Left cardiac atrium (tissue), 4 donors: ENCODE measurements around the gene MS4A3. TPM values are rescaled to one million over a fixed set of nuclear protein-coding genes. Genes with fewer than 3 reads are reported as not detected.
"Not testable (repeated sequence)": the region's sequence is repeated elsewhere in the genome, so short reads cannot be mapped to it uniquely, and the experiment has no call there.

Source experiments
- ATAC-seq, 2 donors: fragments of 200-7000 bp; cut with Tn5 transposase; one replicate each; pipeline ENCODE4 v1.9.1; 2020; ENCODE audit warnings: mild to moderate bottlenecking in 2 of 2, moderate library complexity in 2 of 2
- DNase-seq: peaks from one replicate; pipeline ENCODE4 v3.0.0-alpha.2; 2020
- intact Hi-C, 2 donors: fragments of 100-400 bp; cut with DNase I; formaldehyde crosslinking; loops; one replicate each; pipeline versions ENCODE4 v1.14.1 to v1.15.1; 2022 to 2023
- total RNA-seq, 2 donors: library from RNA; stranded (reverse); fragmentation: NEBNext Ultra II Directional; extraction: Animal tissue kit (Norgen Biotek cat#: 25700); gene quantifications; one replicate each; pipeline ENCODE4 v1.2.1, GENCODE V29; 2021
- donor health status: DM: no; HTN: yes; CAD: no.
- donor health status: DM: no; HTN: yes; CAD: no; lungs with severe emphysema.
- donor health status: DM: yes; HTN: yes; CAD: no.
- donor health status: Dilated cardiomyopathy.

The MS4A3 gene
- total RNA-seq, 2 donors from 2014 or later: not detected

DNA sequence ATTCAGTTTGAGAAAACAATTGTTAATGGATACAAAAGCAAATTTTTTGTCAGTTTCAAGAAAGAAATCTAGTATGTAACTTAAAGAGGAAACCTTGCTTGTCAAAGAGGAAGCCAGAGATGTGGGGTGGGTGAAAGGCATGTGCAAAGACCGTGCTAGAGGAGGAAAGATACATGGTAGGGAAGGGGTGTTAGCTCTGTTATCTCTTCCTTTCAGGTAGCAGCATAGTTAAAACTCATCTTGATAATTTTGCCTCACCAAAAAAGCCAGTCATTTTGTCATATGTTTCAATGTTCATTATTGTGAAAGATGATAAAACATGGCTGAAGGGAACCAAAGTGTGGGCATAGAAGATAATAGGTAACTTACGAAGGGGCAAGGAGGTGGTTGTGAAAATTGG lies 29.4 kb downstream of the MS4A3 start:
- intact Hi-C loops: no loop called here
- ATAC-seq: no peak
- DNase-seq: no peak

DNA sequence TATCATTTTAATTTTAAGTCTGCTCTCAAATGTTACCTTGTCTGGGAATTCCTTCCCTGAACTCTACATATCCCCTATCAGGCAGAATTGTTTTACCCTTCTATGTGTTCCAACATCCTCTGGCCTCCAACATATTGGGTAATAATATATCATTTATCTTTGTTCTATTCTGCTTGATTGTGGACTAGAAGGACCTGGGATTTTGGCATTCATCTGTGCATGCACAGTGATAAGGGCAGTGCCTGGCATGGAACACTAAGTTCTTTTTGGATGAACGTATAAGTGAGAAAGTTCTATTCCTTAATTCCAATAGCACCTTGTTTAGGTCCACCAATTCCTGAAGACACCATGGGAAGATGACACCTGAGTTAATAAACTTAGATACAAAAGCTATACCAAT lies 30.8 kb downstream of the MS4A3 start:
- DNase-seq (no peak), ATAC-seq (no peak)
- intact Hi-C loops: no loop called here

DNA sequence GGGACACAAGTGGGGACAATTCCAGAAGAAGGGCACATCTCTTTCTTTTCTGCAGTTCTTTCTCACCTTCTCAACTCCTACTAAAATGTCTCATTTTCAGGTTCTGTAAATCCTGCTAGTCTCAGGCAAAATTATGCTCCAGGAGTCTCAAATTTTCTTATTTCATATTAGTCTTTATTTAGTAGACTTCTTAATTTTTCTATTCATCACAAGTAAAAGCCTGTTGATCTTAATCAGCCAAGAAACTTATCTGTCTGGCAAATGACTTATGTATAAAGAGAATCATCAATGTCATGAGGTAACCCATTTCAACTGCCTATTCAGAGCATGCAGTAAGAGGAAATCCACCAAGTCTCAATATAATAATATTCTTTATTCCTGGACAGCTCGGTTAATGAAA lies 31.9 kb downstream of the MS4A3 start, which contains the start of gene MS4A2:
TSS of gene MS4A2 (plus strand) at position 301 of the 400 bp plus-strand sequence. CDS start 102 bp downstream, outside the sequence.
- intact Hi-C loops: no loop called here
- DNase-seq (no peak), ATAC-seq (no peak)

DNA sequence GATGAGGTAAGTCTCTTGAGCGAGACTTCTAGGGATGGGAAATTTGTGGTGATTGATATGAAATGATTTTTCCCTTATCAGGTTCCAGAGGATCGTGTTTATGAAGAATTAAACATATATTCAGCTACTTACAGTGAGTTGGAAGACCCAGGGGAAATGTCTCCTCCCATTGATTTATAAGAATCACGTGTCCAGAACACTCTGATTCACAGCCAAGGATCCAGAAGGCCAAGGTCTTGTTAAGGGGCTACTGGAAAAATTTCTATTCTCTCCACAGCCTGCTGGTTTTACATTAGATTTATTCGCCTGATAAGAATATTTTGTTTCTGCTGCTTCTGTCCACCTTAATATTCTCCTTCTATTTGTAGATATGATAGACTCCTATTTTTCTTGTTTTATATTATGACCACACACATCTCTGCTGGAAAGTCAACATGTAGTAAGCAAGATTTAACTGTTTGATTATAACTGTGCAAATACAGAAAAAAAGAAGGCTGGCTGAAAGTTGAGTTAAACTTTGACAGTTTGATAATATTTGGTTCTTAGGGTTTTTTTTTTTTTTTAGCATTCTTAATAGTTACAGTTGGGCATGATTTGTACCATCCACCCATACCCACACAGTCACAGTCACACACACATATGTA lies 39.1 kb downstream of the MS4A3 start:
- intact Hi-C loops: no loop called here
- ATAC-seq (no peak), DNase-seq (no peak)

DNA sequence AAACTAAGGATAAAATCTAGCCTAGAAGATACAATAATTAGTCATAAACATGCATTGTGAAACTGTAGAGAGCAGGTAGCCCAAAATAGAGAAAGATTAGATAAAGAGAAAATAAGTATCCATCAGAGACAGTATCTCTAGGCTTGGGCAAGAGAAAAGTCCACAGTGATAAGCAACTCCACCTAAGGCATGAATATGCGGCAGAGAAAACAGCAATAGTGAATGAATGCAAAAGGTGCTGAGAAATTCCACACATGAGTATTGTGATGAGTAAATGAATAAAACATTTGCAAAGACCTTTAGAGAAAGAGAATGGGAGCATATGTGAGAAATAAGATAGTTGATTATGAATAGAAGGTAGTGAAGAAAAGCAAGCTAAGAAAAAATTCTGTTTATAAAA lies 40.7 kb downstream of the MS4A3 start:
- intact Hi-C loops: no loop called here
- DNase-seq (no peak), ATAC-seq (no peak)

DNA sequence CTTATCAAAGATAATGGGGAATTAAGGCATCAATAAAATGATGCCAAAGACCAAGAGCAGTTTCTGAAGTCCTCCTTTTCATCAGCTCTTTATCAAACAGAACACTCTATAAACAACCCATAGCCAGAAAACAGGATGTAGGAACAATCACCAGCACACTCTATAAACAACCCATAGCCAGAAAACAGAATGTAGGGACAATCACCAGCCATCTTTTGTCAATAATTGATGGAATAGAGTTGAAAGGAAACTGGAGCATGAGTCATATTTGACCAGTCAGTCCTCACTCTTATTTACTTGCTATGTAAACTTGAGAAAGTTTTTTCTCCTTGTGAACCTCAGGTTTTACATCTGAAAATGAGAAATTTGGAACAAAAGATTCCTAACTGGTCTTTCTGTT lies 42.0 kb downstream of the MS4A3 start:
- intact Hi-C loops: no loop called here
- ATAC-seq: no peak
- DNase-seq: no peak

DNA sequence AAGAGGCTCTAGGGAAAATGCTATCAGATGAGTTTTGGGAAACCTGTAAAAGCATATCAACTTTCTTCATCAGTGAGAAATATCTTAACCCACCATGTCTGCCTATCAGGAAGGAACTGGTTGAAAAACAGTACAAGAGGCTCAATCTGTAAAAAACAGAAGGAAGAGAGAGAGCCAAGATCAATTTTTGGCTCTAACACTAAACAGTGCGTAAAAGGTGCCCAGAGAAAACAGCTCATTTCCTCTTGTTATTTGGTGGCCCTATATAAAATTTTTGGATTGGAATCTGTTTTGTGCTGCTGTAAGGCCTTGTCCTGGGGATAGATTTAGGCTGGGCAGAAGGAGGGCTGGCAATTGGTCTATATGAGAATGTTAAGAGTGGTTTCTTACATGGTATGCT lies 44.1 kb downstream of the MS4A3 start:
- no peak for ATAC-seq
- no peak for DNase-seq
- intact Hi-C loops: no loop called here

DNA sequence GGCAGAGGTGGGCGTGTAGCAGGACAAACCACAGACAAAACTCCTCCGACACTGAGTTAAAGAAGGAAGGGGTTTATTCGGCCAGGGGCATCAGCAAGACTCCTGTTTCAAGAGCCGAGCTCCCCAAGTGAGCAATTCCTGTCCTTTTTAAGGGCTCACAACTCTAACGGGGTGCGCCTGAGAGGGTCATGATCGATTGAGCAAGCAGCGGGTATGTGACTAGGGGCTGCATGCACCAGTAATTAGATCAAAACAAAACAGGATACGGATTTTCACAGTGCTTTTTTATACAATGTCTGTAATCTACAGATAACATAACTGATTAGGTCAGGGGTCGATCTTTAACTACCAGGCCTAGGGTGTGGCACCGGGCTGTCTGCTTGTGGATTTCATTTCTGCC lies 44.9 kb downstream of the MS4A3 start:
- DNase-seq, intact Hi-C loops, ATAC-seq: not testable (repeated sequence)

DNA sequence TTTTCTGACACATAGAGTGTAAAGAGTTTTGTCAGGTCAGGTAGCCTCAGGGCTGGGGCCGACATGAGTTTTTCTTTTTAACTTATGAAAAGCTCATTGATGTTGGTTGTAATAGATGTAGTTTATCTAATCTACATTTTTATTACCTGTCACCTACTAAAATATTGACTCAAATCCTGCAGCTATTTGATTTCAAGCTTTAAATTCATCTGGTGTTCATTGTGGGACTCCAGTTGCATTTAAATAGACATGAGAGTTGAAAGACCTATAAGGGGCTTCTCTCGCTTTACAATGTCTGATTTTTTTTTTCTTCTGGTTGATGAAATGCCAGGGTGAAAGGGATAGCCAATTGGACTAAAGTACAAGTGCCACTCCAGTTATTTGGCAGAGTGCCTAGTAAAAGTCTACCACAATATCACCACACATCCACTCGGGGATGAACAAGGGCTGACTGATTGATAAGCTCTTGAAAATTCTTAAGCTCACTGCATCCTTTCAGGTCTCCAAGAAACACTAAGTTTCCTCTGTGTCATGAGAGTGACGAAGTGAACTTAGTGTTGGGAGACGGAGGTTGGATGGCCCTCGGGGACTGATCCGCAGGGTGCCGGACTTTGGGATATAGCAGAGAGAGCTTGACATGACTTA lies 48.1 kb downstream of the MS4A3 start:
- intact Hi-C loops, ATAC-seq, DNase-seq: not testable (repeated sequence)

DNA sequence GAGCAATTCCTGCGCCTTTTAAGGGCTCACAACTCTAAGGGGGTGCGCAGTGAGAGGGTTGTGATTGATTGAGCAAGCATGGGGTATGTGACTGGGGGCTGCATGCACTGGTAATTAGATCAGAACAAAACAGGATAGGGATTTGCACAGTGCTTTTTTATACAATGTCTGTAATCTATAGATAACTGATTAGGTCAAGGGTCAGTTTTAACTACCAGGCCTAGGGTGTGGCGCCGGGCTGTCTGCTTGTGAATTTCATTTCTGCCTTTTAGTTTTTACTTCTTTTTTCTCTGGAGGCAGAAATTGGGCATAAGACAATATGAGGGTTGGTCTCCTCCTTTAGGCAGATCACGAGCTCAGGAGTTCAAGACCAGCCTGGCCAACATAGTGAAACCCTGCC lies 52.2 kb downstream of the MS4A3 start:
- ATAC-seq, intact Hi-C loops, DNase-seq: not testable (repeated sequence)

DNA sequence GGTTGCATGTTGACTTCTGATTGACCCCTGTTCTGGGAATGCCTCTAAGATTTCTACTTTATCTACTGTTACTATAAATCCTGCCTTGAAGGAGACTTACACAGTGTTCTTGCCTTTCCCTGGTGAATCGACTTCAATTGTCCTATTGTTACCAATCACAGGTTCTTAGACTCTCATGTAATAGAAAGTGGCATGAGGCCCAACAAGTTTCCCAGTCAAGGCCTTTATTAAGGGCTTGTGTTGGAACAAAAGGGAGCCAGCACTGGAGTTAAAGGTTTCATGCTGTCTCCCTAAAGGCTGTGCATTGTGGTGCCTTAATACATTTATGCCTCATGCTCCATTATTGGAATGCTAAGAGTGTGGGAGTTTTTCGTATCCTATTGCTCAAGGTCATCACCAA lies 55.3 kb downstream of the MS4A3 start:
- no peak for ATAC-seq
- intact Hi-C loops: no loop called here
- no peak for DNase-seq

DNA sequence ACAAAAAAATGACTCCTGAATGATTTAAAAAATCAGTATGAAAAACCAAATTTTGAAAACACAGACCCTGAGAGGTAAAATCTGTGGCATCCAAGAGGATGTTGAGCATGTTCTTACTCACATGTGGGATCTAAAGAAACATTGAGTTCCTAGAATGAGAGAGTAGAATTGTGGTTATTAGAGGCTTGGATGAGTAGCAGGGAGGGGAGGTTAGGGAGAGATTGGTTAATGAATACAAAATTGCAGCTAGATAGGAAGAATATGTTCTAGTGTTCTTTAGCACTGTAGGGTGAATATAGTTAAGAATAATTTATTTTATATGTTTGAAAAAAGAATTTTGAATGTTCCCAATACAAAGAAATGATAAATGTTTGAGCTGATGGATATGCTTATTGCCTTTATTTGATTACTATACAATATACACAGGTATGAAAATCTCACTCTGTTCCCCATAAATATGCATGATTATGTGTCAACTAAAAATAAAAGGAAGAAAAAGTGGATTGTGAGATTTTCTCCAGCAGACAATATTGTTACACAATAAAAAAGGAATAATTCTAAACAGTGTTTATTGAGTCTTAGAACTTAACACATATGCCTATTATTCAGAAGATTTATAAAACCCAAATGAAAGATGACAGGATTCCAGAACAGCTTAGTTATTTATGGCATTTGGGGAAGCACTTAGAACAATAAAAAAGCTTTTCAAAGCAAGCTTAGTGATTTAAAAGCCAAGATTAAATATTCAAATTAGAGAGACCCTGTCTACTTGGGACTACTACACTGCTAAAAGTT lies 60.7 kb downstream of the MS4A3 start:
- intact Hi-C loops: loop anchor here in 1 of 2 donors (2.0 kb wide), 1 partner anchor 76 kb away; no protein-coding TSS in a partner anchor
- ATAC-seq (no peak), DNase-seq (no peak)

DNA sequence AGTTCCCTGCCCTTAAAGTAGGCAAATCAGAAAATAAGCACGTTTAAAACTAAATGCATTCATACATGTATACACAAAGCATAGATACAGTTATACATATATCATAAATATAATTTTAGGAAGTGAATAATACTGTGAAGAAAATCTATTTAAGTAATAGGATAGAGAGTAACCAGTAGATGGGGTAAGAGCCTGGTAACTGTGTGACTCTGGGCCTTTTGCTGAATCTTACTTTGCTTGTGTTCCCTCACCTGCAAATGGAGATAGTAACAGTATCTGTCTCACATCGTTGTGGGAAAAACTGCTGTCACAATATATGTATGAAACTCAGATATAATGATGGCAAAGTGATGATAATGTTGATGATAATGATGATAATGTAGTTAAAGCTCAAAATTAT lies 61.9 kb downstream of the MS4A3 start:
- no peak for DNase-seq
- intact Hi-C loops: no loop called here
- no peak for ATAC-seq

DNA sequence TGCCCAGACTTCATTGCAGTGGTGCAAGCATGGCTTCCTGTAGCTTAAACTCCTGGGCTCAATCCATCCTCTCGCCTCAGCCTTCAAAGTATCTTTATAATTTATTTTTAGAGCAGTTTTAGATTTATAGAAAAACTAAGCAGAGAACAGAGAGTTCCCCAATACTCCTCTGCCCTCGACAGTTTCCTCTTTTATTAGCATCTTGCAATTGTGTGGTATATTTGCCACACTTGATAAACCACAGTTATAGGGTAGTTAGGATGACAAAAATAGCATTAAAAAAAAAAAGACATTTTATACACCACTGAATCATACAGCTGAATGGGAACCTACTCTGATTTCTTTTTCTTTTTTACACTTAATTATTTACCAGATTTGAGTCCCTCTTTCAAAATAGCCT lies 63.2 kb downstream of the MS4A3 start:
- intact Hi-C loops: no loop called here
- ATAC-seq: no peak
- DNase-seq: no peak

Other genes with a start within 250 kb of the MS4A3 start
- gene MRPL16, start 245.9 kb upstream of the MS4A3 start, total RNA-seq: 10 to 100 TPM; 61.2 to 70.4 TPM
- not detected for gene CBLIF, start 211.2 kb upstream of the MS4A3 start, total RNA-seq
- gene TCN1, start 190.2 kb upstream of the MS4A3 start, total RNA-seq: not detected
- gene OOSP3, start 177.9 kb upstream of the MS4A3 start, total RNA-seq: not detected
- not detected for gene OOSP1, start 118.2 kb upstream of the MS4A3 start, total RNA-seq
- gene OOSP4A, start 92.6 kb upstream of the MS4A3 start, total RNA-seq: not detected
- gene OOSP4B, start 39.5 kb upstream of the MS4A3 start, total RNA-seq: not detected
- not detected for gene OOSP2, start 16.3 kb upstream of the MS4A3 start, total RNA-seq
- 1 to 10 TPM in 1 of 2 donors, under 1 TPM in 1; 0.26 to 1.7 TPM for gene MS4A2, start 32.0 kb downstream of the MS4A3 start, total RNA-seq
- gene MS4A6A, start 126.4 kb downstream of the MS4A3 start, total RNA-seq: 100 to 1,000 TPM in 1 of 2 donors, 10 to 100 TPM in 1; 62.5 to 155 TPM
- gene MS4A4E, start 186.5 kb downstream of the MS4A3 start, total RNA-seq: 1 to 10 TPM in 1 of 2 donors, under 1 TPM in 1; 0.52 to 3.1 TPM
- gene MS4A4A, start 224.0 kb downstream of the MS4A3 start, total RNA-seq: 10 to 100 TPM; 26.4 to 43.9 TPM